Stimulated activated CD4-positive, alpha-beta T cell treated with anti-CD3 and anti-CD28 coated beads, Interleukin-2, amount 100 ng/mL, for 24 hours (primary cell): Measurements from ENCODE around the gene ADCY1.

Experiments
- DNase-seq, 2 donors: peaks; one replicate each; pipeline ENCODE4 v3.0.0-alpha.2; 2020

ADCY1 gene

DNA sequence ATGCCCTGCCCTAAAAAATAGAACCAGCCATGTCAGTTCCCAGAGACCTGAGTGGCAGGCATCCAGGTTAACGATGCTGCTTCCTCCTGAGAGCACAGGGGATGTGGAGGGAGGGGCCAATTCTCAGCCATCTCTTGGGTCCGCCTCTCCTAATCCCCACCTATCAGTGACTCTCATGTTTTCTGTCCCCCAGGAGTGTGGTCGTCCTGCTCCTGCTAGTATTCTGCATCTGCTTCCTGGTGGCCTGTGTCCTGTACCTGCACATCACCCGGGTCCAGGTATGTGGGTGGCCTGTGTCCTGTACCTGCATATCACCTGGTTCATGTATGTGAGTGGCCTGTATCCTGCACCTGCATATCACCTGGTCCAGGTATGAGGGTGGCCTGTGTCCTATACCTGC lies 105.3 kb downstream of the ADCY1 start:
- peak in 1 of 2 donors; percentile 1 for DNase-seq

DNA sequence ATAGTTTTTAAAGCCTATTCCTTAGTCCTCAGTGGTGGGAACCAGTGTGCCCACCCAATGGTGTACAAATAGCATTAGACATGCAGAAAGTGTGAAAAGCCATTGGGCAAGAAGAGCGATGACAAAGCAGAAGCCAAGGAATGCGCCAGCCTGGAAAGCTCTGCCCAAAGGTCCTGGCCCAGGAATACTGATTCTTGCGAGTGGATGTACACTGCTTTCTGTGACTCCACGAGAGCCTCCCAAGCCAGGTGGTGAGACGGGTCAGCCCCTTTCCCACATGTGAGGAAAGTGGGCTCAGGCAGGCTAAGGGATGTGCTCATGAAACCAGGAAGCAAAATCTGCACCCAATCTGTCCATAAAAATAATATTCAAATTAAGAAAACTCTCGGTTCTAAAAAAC lies 106.6 kb downstream of the ADCY1 start:
- DNase-seq: peak in 1 of 2 donors; percentile 2

DNA sequence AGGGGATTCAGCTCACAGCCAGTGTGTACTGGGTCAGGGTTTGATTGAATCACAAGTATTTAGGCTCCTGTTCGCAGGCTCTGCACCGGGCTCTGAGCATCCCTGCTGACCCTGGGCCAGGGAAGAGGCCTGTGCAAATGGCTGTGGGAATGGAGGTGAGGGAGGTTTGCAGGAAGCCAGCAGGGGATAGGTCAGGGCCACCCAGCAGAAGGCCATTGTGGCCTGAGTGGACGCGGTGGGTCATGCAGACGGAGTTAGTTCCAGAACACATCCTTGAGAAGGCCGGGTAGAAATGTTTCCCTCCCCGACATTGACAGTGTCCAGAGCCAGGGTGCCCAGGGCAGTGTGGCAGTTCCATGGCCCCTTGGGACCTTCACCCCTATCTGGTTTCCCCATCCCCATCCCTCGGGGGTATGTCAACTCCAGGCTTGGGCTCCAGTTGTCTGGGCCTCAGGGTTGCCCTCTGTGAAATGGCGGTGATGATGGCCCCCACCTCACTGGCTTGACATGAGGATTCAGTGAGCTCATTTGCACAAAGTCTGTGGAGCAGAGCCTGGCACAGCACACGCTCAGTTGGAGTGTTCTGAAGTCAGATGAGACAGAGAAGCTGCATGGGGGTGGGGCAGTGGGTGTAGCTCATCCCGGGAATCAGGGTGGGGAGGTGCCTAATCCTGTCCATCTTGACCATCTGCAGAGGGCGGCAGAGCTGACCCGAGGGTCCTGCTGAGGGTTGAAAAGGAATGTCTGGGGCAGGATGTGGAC lies 107.6 kb downstream of the ADCY1 start:
- peak in 1 of 2 donors; percentile 7 for DNase-seq

DNA sequence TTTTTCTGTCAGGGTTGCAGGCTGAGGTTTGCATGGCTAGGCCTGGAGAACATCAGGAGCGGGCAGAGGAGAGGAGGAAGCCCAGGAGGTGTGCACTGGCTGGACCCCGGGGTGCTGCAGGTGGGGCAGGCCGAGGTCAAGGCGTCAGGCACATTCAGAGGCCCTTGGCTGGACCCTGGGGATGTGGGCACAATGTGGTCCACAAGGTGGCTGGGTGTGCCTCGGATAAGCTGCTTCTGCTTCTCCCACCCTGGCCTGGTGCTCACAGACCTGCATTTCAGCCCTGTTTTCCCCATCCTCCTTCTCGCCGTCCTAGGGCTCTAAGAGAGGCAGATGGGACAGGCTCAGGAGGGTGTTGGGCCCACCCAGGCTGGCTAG lies 108.2 kb downstream of the ADCY1 start:
- DNase-seq: no peak

DNA sequence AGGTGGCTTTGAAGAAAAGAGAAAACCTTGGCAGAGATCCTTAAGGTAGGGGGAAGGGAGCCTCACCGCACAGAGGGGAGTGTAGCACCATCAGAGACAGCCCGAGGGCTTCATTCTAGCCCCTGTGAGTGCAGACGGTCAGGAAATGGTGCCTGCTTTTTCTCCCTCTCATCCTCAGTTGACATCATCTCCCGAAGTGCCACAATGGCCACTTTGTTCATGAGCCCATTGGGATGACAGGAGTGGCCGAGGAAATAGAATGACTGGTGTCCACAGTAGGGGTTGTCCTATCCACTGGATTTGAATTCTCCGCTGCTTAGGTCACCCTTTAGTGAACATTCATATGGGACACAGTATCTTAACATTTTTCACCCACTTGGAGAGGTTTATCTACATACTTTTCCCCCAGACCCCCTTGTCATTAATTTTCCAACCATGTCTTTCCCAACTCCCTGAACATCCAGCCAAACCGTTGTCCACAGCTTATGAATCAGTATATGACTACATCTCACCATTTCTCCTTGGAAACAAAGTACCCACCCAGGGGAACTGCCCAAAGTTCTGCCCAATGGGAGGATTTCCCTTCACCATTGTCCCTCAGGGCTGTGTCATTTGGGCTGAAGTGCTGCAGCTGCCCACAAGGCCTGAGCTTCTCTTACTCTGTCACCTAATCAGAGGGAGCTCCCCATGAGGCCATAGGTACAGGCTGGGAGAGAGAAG lies 108.8 kb downstream of the ADCY1 start:
- peak in 1 of 2 donors; percentile 8 for DNase-seq

DNA sequence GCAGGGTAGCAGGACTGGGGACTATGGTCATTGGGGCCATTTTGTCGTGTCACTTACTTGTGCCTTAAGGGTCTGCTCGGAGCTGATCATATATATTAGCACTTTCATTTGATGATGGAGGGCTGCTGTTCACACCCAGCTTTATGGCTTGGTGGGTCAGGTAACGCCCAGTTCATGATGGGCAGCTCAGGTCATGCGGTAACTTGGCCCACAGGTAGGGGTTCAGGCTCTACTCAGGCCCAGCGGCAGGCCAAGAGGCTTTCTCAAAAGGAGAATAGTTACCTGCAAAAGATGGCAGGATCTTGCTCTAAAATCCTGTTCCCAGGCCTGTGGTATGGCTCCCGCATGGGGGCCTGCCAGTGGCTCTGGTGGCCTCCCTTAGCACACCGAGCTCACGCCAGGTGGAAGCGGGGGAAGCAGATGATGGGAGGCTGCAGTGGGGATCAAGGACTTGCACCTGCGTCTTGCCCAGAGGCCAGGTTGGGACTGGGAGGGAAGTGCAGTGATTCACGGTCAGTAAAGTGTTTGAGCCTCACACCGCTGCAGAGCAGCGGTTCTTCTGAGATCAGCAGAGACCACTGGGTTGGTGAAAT lies 109.5 kb downstream of the ADCY1 start:
- DNase-seq: peak in 1 of 2 donors; percentile 5

DNA sequence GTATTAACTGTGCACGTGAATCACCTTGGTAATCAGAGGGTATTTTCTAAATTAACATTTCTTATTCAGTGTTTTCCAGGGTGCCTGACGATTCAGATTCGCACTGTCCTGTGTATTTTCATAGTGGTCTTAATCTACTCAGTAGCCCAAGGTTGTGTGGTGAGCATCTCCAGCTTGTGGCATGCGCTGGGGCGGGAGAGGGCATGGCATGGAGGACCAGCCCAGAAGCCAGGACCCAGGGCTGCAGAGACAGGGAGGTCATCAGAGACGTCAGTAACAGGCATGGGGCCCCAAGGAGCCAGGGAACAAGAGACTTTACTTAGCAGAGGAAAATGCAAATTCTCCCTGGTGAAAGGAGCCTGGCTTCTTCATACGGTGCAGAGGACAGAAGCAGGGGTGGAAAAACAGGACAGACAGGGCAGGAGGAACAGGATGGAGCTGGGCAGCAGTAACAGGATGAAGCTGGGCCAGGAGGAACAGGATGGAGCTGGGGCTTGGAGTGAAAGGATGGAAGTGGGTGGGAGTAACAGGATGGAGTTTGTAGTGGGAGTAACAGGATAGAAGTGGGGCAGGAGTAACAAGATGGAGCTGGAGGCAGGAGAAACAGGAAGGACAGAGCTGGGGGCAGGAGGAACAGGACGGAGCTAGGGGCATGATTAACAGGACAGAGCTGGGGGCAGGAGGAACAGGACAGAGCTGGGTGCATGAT lies 110.9 kb downstream of the ADCY1 start:
- no peak for DNase-seq

DNA sequence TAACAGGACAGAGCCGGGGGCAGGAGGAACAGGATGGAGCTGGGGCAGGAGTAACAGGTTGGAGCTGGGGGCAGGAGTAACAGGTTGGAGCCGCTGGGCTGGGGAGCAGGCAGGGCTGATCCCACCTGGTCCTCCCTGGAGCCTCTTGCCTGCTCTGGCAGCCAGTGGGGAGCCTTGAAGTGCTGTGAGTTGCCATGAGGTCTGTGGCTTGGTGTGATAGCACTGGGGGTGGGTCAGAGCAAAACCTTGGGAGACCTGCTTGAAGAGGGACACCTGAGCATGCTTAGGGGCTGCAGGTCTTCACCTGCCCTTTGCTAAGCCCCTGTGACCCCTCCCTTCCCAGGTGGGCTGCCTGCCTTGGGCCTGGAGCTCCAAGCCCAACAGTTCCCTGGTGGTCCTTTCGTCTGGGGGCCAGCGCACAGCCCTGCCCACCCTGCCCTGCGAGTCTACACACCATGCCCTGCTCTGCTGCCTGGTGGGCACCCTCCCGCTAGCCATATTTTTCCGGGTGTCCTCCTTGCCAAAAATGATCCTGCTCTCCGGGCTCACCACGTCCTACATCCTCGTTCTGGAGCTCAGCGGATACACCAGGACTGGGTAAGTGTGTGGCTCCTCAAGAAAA lies 111.6 kb downstream of the ADCY1 start:
- peak in 1 of 2 donors; percentile 12 for DNase-seq

DNA sequence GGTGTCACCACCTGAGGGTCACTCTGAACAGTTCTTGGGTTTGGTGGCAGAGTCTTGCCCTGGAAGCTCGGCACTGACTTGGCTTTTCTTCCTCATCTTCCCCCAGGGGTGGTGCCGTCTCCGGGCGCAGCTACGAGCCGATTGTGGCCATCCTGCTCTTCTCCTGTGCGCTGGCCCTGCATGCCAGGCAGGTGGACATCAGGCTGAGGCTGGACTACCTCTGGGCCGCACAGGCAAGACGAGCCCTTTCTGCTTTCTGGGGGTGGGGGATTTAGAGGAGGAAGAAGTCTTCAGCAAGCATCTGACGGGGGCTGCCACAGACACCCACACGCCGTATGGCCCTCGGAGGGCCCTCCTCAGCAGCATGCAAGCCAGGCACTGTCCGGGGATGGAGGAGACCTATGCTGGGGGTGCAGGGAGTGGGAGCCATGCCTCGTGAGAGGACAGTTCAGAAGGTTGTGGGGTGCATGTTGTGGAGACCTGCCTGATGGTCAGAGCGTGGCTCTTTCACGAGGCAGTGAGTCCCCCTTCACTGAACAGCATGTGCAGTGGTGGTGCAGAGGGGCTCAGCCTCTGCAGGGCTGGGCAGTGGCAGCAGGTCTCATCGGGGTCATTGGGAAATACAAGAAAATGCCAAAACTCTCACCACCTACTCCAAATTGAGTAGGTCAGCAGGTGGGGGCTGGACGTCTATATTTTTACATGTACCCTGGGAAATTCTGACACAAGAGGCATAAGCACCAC lies 112.4 kb downstream of the ADCY1 start:
- DNase-seq: no peak

DNA sequence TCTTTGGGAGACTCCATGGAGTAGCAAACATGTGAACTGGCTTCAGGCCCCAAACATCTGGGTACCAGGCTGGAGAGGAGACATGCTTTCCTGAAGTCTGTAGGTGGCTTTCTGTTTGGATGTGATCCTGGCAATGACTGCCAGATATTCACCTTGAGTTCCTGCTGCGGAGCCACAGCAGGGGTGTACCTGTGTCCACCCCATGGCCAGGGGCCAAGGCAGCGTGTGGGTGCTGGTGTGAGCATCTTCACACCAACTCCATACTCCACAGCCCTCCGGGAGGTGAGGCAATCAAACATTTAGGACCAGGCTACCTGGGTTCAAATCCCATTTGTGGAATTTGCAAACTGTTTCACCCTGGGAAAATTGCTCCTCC lies 113.0 kb downstream of the ADCY1 start:
- DNase-seq: no peak

DNA sequence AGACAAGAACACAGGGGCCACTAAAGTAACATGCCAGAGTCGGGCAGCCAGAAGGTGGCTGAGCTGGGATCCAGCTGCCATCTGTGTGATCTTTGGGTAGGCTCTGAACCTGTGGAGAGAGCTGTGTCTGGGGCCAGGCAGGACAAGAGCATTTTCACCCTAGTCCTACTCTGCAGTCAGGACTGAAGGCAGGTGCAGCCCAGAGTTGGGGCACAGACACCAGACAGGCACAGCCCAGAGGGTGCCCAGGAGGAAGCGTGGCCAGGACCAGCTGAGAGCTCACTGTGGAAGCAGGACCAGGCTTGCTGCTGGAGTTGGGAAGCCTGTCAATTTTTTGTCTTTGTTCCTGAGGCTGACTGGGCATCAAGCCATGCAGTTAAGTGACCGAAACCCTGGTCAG lies 113.6 kb downstream of the ADCY1 start:
- peak in 1 of 2 donors; percentile 6 for DNase-seq

DNA sequence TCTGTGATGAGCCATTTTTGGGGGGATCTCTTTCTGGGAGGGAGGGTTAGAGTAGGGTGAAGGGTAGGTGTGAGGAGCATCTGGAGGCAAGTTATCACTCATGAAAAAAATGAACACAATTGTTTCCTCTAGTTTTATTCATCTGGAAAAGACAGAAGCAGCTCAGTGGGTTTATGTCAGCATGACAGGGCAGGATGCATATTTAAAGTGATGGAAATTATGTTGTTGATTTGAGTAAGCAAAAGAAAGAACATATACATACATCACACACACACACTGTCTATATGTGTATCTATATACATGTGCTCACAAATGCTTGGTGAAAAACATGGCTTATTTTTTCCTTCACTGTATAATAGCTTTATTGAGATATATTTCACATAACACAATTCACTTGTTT lies 114.2 kb downstream of the ADCY1 start:
- DNase-seq: no peak

DNA sequence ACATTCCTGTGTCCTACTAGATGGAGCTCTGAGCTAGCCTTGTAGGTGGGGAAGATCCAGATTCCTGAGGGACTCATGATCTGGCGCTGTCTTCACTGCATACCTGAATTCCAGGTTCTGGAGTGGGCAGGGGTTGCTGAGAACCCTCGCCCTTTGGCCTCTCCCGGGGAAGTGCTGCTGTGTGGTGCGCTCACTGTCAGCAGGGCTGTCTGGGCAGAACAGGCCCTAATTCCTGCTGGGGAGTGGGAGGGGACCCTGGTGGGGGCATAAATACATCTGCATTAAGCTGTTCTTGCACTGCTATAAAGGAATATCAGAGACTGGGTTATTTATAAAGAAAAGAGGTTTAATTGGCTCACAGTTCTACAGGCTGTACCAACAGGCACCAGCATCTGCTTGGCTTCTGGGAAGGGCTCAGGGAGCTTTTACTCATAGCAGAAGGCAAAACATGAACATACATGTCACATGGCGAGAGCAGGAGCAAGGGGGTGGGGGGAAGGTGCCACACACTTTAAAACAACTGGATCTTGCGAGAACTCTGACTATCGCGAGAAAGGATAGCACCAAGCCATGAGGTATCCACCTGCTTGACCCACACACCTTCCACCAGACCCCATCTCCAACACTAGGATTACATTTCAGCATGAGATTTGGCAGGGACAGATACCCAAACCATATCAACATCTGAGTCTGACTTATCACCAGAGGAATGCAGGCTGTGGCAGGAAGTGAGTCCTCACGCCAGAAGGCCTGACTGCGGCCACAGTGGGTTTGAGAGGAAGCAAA lies 115.0 kb downstream of the ADCY1 start:
- peak in 1 of 2 donors; percentile 5 for DNase-seq

DNA sequence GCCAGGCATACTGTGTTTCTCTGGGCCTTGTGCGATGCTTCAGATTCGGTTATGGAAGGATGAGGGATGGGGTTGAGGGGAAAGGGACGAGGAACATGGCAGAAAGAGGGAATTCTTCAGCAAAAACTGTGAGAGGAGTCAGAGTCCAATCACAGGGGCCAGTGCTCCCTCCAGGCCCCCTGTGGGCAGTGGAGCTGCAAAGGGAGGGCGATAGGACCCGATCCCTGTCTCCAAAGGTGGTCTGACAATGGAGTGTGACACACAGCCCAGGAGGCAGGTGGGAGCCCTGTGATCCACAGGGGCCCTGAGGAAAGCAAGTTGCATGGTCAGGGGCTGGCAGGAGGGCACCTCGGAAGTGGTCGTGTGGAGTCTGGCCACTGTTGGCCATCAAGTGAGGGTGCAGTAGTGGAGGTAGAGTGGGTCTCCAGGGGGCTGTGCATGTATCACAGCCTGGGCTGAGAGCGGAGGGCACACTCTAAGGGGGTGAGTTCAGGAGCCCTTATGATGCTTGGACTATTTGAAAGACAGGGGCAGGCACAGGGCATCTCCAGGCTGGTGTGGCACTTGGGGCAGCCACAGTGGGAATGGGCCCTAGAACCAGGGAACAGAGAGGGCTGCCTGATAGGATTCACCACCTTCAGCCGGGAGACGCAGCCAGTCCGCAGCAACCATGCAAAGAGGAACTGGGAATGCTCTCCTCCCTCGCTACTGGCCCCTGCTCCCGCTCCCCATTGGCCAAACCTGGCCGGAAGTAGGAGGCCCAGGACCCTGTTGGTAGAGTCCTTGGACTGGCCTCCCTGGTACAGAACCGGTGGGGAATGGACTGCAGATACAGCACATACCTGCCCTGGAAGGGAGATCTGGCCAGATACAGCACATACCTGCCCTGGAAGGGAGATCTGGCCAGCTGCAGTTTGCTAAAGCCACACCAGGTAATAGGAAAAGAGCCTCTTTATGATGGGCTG lies 115.9 kb downstream of the ADCY1 start:
- peak in 1 of 2 donors; percentile 8 for DNase-seq

DNA sequence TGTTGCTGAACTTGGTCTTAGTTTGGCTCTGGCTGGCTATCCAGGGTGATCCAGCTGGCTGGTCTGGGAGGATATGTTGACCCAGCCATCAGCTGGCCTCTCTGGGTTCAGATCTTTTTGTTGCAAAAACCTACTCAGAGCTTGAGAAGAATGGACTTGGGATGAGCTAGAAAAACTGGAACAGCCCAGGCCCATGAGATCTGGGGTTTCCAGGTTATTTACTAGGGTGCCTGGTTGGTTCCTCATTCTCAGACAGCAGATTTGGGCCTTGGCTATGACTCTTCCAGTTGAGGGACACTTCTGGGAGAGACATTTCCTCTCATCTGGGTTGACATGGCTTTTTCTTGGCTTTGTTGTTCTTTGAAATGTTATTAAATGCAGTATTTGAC lies 116.6 kb downstream of the ADCY1 start:
- DNase-seq: no peak

DNA sequence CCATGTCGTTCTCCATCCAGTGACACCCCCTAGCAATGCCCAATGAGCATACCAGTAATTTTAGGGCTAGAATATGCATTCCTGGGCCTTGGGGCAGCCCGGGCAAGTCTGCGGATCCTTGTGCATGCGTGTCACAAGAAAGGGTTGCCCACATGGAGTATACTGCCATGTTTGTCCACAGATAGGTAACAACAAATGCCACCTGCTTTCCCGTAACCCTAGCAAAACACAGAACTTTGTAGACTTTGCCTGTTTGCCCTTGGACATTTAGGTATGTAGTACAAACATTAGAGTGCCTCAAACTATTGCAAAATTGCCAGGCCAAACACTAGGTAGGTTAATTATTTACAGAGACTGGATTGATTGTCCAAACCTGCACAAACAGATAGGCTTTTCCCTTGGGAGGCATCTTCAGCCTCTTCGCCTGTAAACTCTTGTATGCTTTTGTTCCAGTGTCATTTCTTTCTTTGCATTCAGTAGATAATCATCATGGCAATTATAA lies 117.0 kb downstream of the ADCY1 start:
- DNase-seq: no peak

DNA sequence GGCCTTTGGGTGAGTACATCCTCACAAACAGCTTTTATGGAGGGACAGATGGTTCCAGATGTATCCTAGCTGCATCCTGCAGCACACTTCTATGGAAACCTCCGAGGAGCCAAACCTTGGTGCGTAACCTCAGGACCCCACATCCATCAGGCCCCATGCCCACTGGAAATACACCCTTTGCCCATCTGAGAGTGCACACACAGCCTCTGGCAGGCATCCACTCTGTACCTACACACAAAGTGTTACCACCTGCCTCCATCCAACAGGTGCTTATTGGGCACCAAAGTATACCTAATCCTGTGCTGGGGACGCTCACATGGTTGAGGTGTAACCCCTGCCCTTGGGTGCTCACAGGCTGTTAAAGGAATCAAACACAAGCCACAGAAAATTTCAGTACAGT lies 117.9 kb downstream of the ADCY1 start:
- DNase-seq: peak in 1 of 2 donors; percentile 4

DNA sequence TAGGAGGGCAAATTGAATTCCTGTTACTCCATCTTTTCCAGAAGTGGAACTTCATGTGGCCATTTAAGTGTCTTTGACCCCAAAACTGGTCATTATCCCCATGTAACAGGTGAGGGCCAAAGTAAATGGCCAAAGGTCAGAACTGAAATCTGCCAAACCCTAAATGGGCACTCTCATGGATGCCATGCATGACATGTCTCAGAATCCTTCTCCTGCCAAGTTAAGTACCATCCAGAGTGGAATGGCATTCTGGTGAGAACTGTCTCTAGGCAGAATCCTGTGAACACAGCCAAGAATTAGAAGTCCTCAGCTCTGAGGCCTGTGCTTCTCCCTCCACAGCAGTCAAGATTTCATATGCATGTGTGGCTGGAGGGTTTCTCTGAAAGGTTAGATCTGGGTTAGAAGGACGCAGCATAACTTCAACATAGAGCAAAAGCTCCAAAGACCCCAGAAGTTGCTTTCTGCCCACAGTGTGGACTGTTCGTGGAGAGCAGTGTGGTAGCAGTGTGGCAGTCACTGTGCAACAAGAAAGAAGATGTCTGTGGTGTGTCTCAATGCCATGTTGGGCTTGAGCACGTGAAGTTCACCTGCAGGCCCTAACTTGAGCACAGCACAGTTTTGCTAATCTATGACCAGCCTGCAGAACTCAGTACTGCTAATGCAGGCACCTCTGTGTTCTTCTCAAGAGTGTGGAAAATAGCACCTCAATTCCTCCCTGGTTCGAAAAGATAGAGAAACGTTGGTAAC lies 121.3 kb downstream of the ADCY1 start:
- peak in 1 of 2 donors; percentile 5 for DNase-seq

DNA sequence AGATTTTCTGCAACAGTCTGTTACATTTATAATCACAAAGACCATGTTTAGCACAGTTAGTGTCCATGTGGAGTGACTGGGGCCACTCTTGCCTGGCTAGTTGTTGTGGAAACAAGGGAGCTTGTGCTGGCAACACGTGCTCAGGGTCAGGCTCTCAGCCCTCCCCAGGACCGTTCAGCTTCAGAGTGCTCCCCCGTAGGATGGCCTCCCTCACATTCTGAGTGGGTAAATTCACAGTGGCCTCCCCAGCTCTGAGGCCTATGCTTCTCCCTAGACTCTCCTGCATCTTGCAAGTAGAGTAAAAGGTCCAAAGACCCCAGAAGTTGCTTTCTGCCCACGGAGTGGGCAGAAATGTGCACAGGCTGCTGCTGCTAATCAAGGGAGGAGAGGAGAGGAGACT lies 122.3 kb downstream of the ADCY1 start:
- peak in 1 of 2 donors; percentile 5 for DNase-seq
